Measurements from ENCODE around the gene OSBPL6. TPM values are rescaled to one million over a fixed set of nuclear protein-coding genes. Genes with fewer than 3 reads are reported as not detected.
A peak's percentile ranks its signal among the peaks of the same experiment; 100 is the strongest.

The OSBPL6 gene
- total RNA-seq, 6 experiments from 2014 or later = 2.4 to 4.1 (median 3.1) TPM

GRCh38 chr2:178208336-178208735 lies 14.0 kb downstream of the OSBPL6 start:
- ATAC-seq = no peak
- no peak for DNase-seq
- no peaks in the 10 kb centered on the region for H3K36me3 ChIP-seq
- intact Hi-C loops (cut with DNase I) = no loop called here
- no peaks in the 10 kb centered on the region for H3K9me3 ChIP-seq
- no peaks in the 10 kb centered on the region for H3K4me1 ChIP-seq
- no peaks in the 10 kb centered on the region for H3K27me3 ChIP-seq
- WGBS (ENCODE audit: insufficient coverage, low coverage, low lambda C conversion rate, missing lambda C conversion rate) = 95% methylated on average over 1 of the region's 1 CpG
- no peak overlapping the region for H3K27ac ChIP-seq
- TF ChIP-seq, protein P1, sequence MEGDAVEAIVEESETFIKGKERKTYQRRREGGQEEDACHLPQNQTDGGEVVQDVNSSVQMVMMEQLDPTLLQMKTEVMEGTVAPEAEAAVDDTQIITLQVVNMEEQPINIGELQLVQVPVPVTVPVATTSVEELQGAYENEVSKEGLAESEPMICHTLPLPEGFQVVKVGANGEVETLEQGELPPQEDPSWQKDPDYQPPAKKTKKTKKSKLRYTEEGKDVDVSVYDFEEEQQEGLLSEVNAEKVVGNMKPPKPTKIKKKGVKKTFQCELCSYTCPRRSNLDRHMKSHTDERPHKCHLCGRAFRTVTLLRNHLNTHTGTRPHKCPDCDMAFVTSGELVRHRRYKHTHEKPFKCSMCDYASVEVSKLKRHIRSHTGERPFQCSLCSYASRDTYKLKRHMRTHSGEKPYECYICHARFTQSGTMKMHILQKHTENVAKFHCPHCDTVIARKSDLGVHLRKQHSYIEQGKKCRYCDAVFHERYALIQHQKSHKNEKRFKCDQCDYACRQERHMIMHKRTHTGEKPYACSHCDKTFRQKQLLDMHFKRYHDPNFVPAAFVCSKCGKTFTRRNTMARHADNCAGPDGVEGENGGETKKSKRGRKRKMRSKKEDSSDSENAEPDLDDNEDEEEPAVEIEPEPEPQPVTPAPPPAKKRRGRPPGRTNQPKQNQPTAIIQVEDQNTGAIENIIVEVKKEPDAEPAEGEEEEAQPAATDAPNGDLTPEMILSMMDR (IDR thresholded peaks at IDR 0.05) = no peak
- TF ChIP-seq POLR2A (IDR thresholded peaks at IDR 0.05) = no peak
- H3K4me3 ChIP-seq = no peak overlapping the region

- no peaks in the 10 kb centered on the region for H3K4me1 ChIP-seq
- H3K27me3 ChIP-seq = no peaks in the 10 kb centered on the region
- TF ChIP-seq, protein P1 (IDR thresholded peaks at IDR 0.05) = peak; percentile 38 to 54 (median 51)
- TF ChIP-seq POLR2A (IDR thresholded peaks at IDR 0.05) = no peak
- H3K4me3 ChIP-seq = no peak overlapping the region
- DNase-seq (no peak), ATAC-seq (peak in 1 of 4 donors; percentile 31)
- H3K36me3 ChIP-seq = no peaks in the 10 kb centered on the region
- no peak overlapping the region for H3K27ac ChIP-seq
- H3K9me3 ChIP-seq = no peaks in the 10 kb centered on the region
- WGBS (ENCODE audit: insufficient coverage, low coverage, low lambda C conversion rate, missing lambda C conversion rate) = 90% methylated on average over 3 of the region's 3 CpGs
- intact Hi-C loops (cut with DNase I) = no loop called here
These were observed 14.5 kb downstream of the OSBPL6 start for GRCh38 chr2:178208817-178209216.

GRCh38 chr2:178211460-178211859 lies 17.1 kb downstream of the OSBPL6 start:
- no peak overlapping the region for H3K4me3 ChIP-seq
- no peaks in the 10 kb centered on the region for H3K36me3 ChIP-seq
- H3K27me3 ChIP-seq = no peaks in the 10 kb centered on the region
- H3K27ac ChIP-seq = no peak overlapping the region
- intact Hi-C loops (cut with DNase I) = no loop called here
- TF ChIP-seq, protein P1 (IDR thresholded peaks at IDR 0.05) = no peak
- TF ChIP-seq POLR2A (IDR thresholded peaks at IDR 0.05) = no peak
- H3K9me3 ChIP-seq = no peaks in the 10 kb centered on the region
- ATAC-seq = no peak
- H3K4me1 ChIP-seq = no peaks in the 10 kb centered on the region
- WGBS (ENCODE audit: insufficient coverage, low coverage, low lambda C conversion rate, missing lambda C conversion rate) = 70% methylated on average over 2 of the region's 3 CpGs
- DNase-seq = no peak

- intact Hi-C loops (cut with DNase I) = no loop called here
- DNase-seq (no peak), ATAC-seq (no peak)
- TF ChIP-seq, protein P1 (IDR thresholded peaks at IDR 0.05) = no peak
- no peak for TF ChIP-seq POLR2A (IDR thresholded peaks at IDR 0.05)
- Histone ChIP-seq H3K9me3 (no peaks in the 10 kb centered on the region), H3K4me3 (no peak overlapping the region), H3K36me3 (no peaks in the 10 kb centered on the region), H3K4me1 (no peaks in the 10 kb centered on the region), H3K27ac (no peak overlapping the region), H3K27me3 (no peaks in the 10 kb centered on the region)
- 82% methylated on average over 4 of the region's 4 CpGs for WGBS (ENCODE audit: insufficient coverage, low coverage, low lambda C conversion rate, missing lambda C conversion rate)
These were observed 17.6 kb downstream of the OSBPL6 start for GRCh38 chr2:178211943-178212342.

GRCh38 chr2:178213991-178214390 lies 19.7 kb downstream of the OSBPL6 start:
- intact Hi-C loops (cut with DNase I) = no loop called here
- DNase-seq (no peak), ATAC-seq (no peak)
- Histone ChIP-seq H3K4me1 (no peaks in the 10 kb centered on the region), H3K9me3 (no peaks in the 10 kb centered on the region), H3K27ac (no peak overlapping the region), H3K4me3 (no peak overlapping the region), H3K36me3 (no peaks in the 10 kb centered on the region), H3K27me3 (no peaks in the 10 kb centered on the region)
- no peak for TF ChIP-seq POLR2A (IDR thresholded peaks at IDR 0.05)
- TF ChIP-seq, protein P1 (IDR thresholded peaks at IDR 0.05) = no peak
- whole genome bisulfite sequencing (ENCODE audit: insufficient coverage, low coverage, low lambda C conversion rate, missing lambda C conversion rate) = 82% methylated on average over 1 of the region's 1 CpG

Measured in right lobe of liver (tissue), 6 donors.